HepG2 (cell line): ENCODE measurements around the gene PROC. TPM values are rescaled to one million over a fixed set of nuclear protein-coding genes. Genes with fewer than 3 reads are reported as not detected.

Experiments used
- BCL6 ChIP-seq: IDR thresholded peaks from 2 replicates; pipeline ENCODE4 v1.6.1; 2016; ENCODE audit warnings: missing genetic modification reagents, missing compliant biosample characterization
- CBX5 ChIP-seq: sonication (generic); formaldehyde crosslinking; IDR thresholded peaks from 2 replicates; pipeline ENCODE4 v1.4.0; 2020; ENCODE audit warnings: missing genetic modification reagents, borderline replicate concordance
- FOXC1 ChIP-seq: sonication (generic); formaldehyde crosslinking; IDR thresholded peaks from 2 replicates; pipeline ENCODE4 v1.8.0; 2022; ENCODE audit warnings: mild to moderate bottlenecking, missing genetic modification reagents, borderline replicate concordance
- FOXJ3 ChIP-seq: sonication (generic); formaldehyde crosslinking; IDR thresholded peaks from 2 replicates; pipeline ENCODE4 v1.4.0; 2020; ENCODE audit warnings: missing genetic modification reagents, mild to moderate bottlenecking, borderline replicate concordance
- GMEB2 ChIP-seq: IDR thresholded peaks from 2 replicates; pipeline ENCODE4 v1.6.1; 2016; ENCODE audit warnings: missing biosample characterization, missing genetic modification reagents, low read depth
- ISL2 ChIP-seq: sonication (generic); formaldehyde crosslinking; IDR thresholded peaks from 2 replicates; pipeline ENCODE4 v1.5.0; 2020; ENCODE audit warnings: missing genetic modification reagents
- MLLT10 ChIP-seq: sonication (generic); formaldehyde crosslinking; IDR thresholded peaks from 2 replicates; pipeline ENCODE4 v1.4.0; 2020; ENCODE audit warnings: missing genetic modification reagents
- MZF1 ChIP-seq: sonication (generic); formaldehyde crosslinking; IDR thresholded peaks from 2 replicates; pipeline ENCODE4 v1.8.1; 2023; ENCODE audit warnings: mild to moderate bottlenecking, missing genetic modification reagents, borderline replicate concordance
- POLR2AphosphoS5 ChIP-seq: IDR thresholded peaks from 2 replicates; pipeline ENCODE4 v1.6.1; 2012; ENCODE audit warnings: low read depth, low read length
- REPIN1 ChIP-seq: sonication (generic); formaldehyde crosslinking; IDR thresholded peaks from 2 replicates; pipeline ENCODE4 v1.8.0; 2022; ENCODE audit warnings: missing genetic modification reagents, low read depth, mild to moderate bottlenecking, borderline replicate concordance
- SNRNP70 ChIP-seq: fragments of 200-400 bp; formaldehyde crosslinking; IDR thresholded peaks from 2 replicates; pipeline ENCODE4 v1.6.1; 2017; ENCODE audit warnings: mild to moderate bottlenecking, low read depth, low read length, moderate library complexity
- SP140L ChIP-seq: sonication (generic); formaldehyde crosslinking; IDR thresholded peaks from 2 replicates; pipeline ENCODE4 v1.4.0; 2020; ENCODE audit warnings: missing genetic modification reagents, borderline replicate concordance
- TEAD3 ChIP-seq: optimal IDR thresholded peaks from 2 replicates; pipeline ENCODE3; 2016; ENCODE audit warnings: borderline replicate concordance
- TOPORS ChIP-seq: sonication (generic); formaldehyde crosslinking; IDR thresholded peaks from 2 replicates; pipeline ENCODE4 v1.8.0; 2023; ENCODE audit warnings: mild to moderate bottlenecking, missing genetic modification reagents
- ZNF33B ChIP-seq: sonication (generic); formaldehyde crosslinking; IDR thresholded peaks from 2 replicates; pipeline ENCODE4 v1.5.1; 2020; ENCODE audit warnings: mild to moderate bottlenecking, missing genetic modification reagents
- ZNF691 ChIP-seq: sonication (generic); formaldehyde crosslinking; IDR thresholded peaks from 2 replicates; pipeline ENCODE4 v1.4.0; 2020; ENCODE audit warnings: missing genetic modification reagents, low read depth, mild to moderate bottlenecking, borderline replicate concordance
- polyA plus RNA-seq, 8 experiments: library from polyadenylated mRNA; depleted of rRNA in 3 of 8; stranded (reverse) in 7 of 8; unstranded in 1 of 8; fragments of >200 nt; fragmentation: Illumina TruSeq in 4 of 8; extraction: Trizol in 4 of 8; gene quantifications; 2 replicates each; pipeline versions ENCODE4 v1.2.1 to v1.2.3, GENCODE V29; 2011 to 2016; ENCODE audit warnings: low read depth in 4 of 8, missing spikeins in 1 of 8, mixed read lengths in 1 of 8; ENCODE audit not compliant: insufficient read depth in 1 of 8
- total RNA-seq, 5 experiments: library from RNA; depleted of rRNA; stranded (reverse); fragments of >200 nt; fragmentation: Illumina TruSeq; extraction: Trizol; gene quantifications; 2 replicates each; pipeline ENCODE4 v1.2.3, GENCODE V29; 2016; ENCODE audit warnings: low read depth in 1 of 5
- TF ChIP-seq, protein P1 (sequence below): IDR thresholded peaks from 2 replicates; pipeline ENCODE4 v1.6.1; 2018; ENCODE audit warnings: missing genetic modification reagents
- TF ChIP-seq, protein P2 (sequence below): sonication (generic); formaldehyde crosslinking; IDR thresholded peaks from 2 replicates; pipeline ENCODE4 v1.4.0; 2020; ENCODE audit warnings: mild to moderate bottlenecking, missing genetic modification reagents
- TF ChIP-seq, protein P3 (sequence below): sonication (generic); formaldehyde crosslinking; IDR thresholded peaks from 2 replicates; pipeline ENCODE4 v1.4.0; 2020; ENCODE audit warnings: mild to moderate bottlenecking, missing genetic modification reagents
- TF ChIP-seq, protein P4 (sequence below): sonication (generic); formaldehyde crosslinking; IDR thresholded peaks from 2 replicates; pipeline ENCODE4 v1.8.0; 2022; ENCODE audit warnings: mild to moderate bottlenecking, missing genetic modification reagents, moderate library complexity

PROC gene
- total and polyA plus RNA-seq, 2 of the 13 experiments (the other 11 are each of a cell fraction or from before 2014, with no cell fraction given): 134 to 185 TPM

- TF ChIP-seq ZNF33B (0 out of 2 replicates have a peak, but pooled peaks have one; percentile 77), FOXJ3 (CRISPR knock-in tag) (peak; percentile 63; the same call in 1 of the 2 replicates), ZNF691 (CRISPR knock-in tag) (peak; percentile 90), REPIN1 (peak; percentile 85), GMEB2 (CRISPR knock-in tag) (no peak), MZF1 (no peak), MLLT10 (no peak), TOPORS (CRISPR knock-in tag) (peak; percentile 43; the same call in 1 of the 2 replicates), SP140L (CRISPR knock-in tag) (peak; percentile 91; the same call in 1 of the 2 replicates), CBX5 (CRISPR knock-in tag) (peak; percentile 72; the same call in 1 of the 2 replicates), FOXC1 (CRISPR knock-in tag) (peak; percentile 82), ISL2 (peak; percentile 21), TEAD3 (CRISPR knock-in tag) (peak; percentile 95), BCL6 (CRISPR knock-in tag) (peak; percentile 65), SNRNP70 (no peak), POLR2AphosphoS5 (peak; percentile 91)
- TF ChIP-seq, protein P1, sequence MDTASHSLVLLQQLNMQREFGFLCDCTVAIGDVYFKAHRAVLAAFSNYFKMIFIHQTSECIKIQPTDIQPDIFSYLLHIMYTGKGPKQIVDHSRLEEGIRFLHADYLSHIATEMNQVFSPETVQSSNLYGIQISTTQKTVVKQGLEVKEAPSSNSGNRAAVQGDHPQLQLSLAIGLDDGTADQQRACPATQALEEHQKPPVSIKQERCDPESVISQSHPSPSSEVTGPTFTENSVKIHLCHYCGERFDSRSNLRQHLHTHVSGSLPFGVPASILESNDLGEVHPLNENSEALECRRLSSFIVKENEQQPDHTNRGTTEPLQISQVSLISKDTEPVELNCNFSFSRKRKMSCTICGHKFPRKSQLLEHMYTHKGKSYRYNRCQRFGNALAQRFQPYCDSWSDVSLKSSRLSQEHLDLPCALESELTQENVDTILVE (CRISPR knock-in tag): peak; percentile 37; the same call in 1 of the 2 replicates
- TF ChIP-seq, protein P2, sequence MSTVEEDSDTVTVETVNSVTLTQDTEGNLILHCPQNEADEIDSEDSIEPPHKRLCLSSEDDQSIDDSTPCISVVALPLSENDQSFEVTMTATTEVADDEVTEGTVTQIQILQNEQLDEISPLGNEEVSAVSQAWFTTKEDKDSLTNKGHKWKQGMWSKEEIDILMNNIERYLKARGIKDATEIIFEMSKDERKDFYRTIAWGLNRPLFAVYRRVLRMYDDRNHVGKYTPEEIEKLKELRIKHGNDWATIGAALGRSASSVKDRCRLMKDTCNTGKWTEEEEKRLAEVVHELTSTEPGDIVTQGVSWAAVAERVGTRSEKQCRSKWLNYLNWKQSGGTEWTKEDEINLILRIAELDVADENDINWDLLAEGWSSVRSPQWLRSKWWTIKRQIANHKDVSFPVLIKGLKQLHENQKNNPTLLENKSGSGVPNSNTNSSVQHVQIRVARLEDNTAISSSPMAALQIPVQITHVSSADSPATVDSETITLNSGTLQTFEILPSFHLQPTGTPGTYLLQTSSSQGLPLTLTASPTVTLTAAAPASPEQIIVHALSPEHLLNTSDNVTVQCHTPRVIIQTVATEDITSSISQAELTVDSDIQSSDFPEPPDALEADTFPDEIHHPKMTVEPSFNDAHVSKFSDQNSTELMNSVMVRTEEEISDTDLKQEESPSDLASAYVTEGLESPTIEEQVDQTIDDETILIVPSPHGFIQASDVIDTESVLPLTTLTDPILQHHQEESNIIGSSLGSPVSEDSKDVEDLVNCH (CRISPR knock-in tag): 0 out of 2 replicates have a peak, but pooled peaks have one; percentile 35
- TF ChIP-seq, protein P3, sequence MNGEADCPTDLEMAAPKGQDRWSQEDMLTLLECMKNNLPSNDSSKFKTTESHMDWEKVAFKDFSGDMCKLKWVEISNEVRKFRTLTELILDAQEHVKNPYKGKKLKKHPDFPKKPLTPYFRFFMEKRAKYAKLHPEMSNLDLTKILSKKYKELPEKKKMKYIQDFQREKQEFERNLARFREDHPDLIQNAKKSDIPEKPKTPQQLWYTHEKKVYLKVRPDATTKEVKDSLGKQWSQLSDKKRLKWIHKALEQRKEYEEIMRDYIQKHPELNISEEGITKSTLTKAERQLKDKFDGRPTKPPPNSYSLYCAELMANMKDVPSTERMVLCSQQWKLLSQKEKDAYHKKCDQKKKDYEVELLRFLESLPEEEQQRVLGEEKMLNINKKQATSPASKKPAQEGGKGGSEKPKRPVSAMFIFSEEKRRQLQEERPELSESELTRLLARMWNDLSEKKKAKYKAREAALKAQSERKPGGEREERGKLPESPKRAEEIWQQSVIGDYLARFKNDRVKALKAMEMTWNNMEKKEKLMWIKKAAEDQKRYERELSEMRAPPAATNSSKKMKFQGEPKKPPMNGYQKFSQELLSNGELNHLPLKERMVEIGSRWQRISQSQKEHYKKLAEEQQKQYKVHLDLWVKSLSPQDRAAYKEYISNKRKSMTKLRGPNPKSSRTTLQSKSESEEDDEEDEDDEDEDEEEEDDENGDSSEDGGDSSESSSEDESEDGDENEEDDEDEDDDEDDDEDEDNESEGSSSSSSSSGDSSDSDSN: peak; percentile 93
- TF ChIP-seq, protein P4, sequence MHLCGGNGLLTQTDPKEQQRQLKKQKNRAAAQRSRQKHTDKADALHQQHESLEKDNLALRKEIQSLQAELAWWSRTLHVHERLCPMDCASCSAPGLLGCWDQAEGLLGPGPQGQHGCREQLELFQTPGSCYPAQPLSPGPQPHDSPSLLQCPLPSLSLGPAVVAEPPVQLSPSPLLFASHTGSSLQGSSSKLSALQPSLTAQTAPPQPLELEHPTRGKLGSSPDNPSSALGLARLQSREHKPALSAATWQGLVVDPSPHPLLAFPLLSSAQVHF (CRISPR knock-in tag): no peak; the same call in 1 of the 2 replicates
These were observed at the start of gene PROC (continued) for GRCh38 chr2:127418300-127419111.
